H54 (cell line): ENCODE results near the gene COL1A1.

Experiments
- DNase-seq: peaks from one replicate; pipeline ENCODE4 v3.0.0; 2011; ENCODE audit warnings: low spot score, mixed read lengths; ENCODE audit not compliant: insufficient read length
- FAIRE-seq: peaks from 3 replicates; lab custom pipeline; 2011; peaks lifted over from hg19 to GRCh38; lab: Jason Lieb, UNC
- POLR2A ChIP-seq: IDR thresholded peaks from 2 replicates; pipeline ENCODE4 v1.6.1; 2011; ENCODE audit warnings: low read depth, mild to moderate bottlenecking, low read length

Gene COL1A1

GRCh38 chr17:50219939-50220465 lies 18.6 kb upstream of the COL1A1 start:
- FAIRE-seq, result no peak
- DNase-seq, result no peak

DNA sequence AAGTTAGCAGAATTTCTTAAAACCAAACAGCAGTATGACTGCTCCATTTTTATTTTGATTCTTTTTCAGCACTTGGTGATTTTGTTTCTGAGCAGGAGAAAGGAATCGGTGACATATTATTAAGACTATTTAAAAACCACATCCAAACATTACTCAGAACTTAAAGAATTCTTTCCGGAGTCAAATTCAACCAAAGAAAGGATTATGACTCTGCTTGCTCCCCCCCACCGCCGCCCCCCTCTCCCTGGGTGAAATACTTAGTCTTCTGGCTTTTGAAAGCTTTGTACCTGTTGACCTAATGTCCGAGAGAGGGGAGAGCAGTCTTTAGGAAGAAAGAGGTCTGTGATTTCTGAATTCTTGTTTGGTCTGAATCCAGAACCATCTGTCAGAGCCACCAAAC lies 17.9 kb upstream of the COL1A1 start:
- FAIRE-seq, result no peak
- DNase-seq, result peak; percentile 71
- TF ChIP-seq POLR2A, result no peak

More at GRCh38 chr17:50219939-50220465, 18.6 kb upstream of the COL1A1 start:
- no peak for TF ChIP-seq POLR2A

- DNase-seq (no peak), FAIRE-seq (peak; percentile 64)
- no peak for TF ChIP-seq POLR2A
These were observed 17.4 kb upstream of the COL1A1 start for GRCh38 chr17:50218771-50219315.

- TF ChIP-seq POLR2A, result no peak
- no peak for FAIRE-seq
- DNase-seq, result no peak
These were observed 16.8 kb upstream of the COL1A1 start for GRCh38 chr17:50218071-50218759.

- no peak for TF ChIP-seq POLR2A
- no peak for DNase-seq
- no peak for FAIRE-seq
These were observed 16.2 kb upstream of the COL1A1 start for GRCh38 chr17:50217591-50217990.

DNA sequence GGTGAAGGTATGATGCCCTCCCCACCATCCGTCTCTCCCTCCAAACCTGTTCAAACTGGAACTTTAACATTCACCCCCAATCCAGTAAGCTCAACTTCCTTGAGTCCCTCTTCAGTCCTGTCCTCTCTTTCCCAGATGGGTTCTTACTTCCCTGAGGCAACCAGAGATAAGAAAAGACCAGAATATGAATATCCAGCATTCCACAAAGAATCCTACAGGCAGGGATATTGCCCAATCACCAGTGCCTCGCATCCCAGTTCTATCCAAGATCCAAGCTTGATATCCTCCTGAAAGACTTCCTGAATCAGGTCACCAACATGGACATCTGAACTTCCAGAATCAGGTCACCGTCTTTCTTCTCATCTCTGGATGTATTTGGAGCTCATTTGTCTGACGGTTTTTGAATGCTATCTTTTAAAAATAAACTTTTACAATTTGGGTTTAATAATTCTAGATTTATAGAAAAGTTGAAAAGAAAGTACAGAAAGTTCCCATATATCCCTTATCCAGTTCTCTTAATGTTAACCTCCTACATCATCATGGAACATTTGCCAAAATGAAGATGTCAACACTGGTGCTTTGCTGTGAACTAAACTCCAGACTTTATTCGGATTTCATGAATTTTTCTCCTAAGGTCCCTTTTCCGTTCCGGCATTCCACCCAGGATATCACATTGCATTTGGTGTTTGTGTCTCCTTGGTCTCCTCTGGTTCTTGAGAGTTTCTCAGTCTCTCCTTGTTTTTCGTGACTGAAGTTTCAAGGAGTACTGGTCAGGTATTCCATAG lies 13.7 kb upstream of the COL1A1 start:
- TF ChIP-seq POLR2A, result no peak
- no peak for DNase-seq
- FAIRE-seq, result no peak

GRCh38 chr17:50213026-50214022 lies 11.9 kb upstream of the COL1A1 start:
- FAIRE-seq (no peak), DNase-seq (no peak)
- no peak for TF ChIP-seq POLR2A

GRCh38 chr17:50212121-50212843 lies 10.9 kb upstream of the COL1A1 start:
- FAIRE-seq, result no peak
- TF ChIP-seq POLR2A, result no peak

DNA sequence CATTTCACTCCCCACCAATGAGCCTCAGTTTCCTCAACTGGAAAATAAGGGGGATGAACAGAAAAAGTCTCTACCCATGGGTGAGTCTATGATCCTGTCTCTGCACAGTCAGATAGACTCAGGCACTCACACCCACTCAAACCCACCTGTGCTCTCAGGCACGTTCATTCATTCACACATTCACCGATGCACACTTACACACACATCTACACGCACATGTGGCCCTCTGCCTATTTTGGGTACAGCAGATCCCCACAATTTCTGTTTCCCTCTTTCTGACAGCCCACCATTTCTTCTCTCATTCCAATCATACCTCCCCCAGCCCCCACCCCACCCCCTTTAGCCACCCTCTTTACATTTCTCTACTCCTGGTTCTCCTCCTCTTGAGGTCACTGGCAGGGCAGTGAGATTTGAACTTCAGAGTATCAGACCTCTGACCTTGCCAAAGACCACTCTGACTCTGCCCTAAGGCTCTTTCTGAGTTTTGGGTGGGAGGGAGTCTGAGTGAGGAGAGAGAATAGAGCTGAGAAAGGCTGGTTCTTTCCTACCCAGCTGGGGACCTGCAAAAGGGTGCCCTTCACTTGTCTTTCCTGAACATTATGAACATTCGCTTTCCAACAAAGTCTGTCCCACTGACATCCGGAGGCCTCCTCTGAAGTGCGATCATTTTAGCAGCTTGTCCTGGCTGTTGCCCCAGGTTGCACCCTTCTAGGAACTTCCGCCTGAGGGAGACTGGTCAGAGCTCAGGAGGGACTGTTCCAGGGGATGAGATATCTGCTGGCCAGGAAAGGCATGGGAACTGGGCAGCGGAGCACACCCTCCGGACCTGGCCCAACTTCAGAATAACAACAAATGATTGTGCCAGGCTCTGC lies 10.1 kb upstream of the COL1A1 start:
- DNase-seq (no peak), FAIRE-seq (no peak)
- no peak for TF ChIP-seq POLR2A

More at GRCh38 chr17:50212121-50212843, 10.9 kb upstream of the COL1A1 start:
- no peak for DNase-seq

GRCh38 chr17:50210240-50211225 lies 9.1 kb upstream of the COL1A1 start:
- FAIRE-seq (no peak), DNase-seq (peak; percentile 96)
- TF ChIP-seq POLR2A, result peak; percentile 49; the same call in 1 of the 2 replicates
